ENCODE measurements around the gene DRAXIN. TPM values are rescaled to one million over a fixed set of nuclear protein-coding genes. Genes with fewer than 3 reads are reported as not detected.

DRAXIN gene
- polyA plus RNA-seq, 1 experiment = 0.04 TPM

DNA sequence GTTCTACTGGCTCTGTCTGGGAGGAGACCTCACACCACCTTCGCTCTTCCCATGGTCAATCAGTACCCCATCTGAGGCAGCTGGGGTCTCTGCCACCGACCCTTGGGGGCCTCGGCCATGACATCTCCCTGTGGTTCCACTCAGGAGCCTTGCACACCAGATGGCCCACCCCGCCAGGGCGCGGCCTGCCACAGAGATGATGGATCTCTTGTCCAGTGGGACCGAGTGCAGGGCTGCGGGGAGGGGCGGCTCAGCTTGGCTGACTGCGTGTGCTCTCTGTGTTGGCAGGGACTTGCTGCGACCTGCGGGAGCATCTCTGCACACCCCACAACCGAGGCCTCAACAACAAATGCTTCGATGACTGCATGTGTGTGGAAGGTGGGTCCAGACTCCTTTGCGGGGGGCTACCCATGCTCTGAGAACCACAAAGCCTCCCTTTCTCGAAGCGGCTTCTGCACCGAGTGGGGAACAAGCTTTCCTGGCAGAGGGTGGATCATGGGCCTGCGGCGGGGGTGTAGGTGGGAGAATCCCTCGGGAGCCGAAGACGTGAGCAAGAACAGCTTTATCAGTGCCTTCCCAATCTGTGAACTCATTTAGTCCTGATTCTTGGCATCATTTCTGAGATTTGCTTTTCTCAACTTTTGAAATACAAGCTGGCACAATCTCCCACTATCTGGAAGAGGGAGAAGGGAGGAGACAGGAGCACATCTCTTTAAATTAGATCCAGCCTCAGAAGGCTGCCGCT lies 23.5 kb downstream of the DRAXIN start:
- H3K27ac ChIP-seq (ENCODE audit: low read depth, low read length) = no peak overlapping the region
- H3K9me3 ChIP-seq (ENCODE audit: control insufficient read depth, insufficient read depth, low read length) = no peaks in the 10 kb centered on the region
- H3K4me3 ChIP-seq (ENCODE audit: low read depth, low read length) = no peak overlapping the region
- POLR2A ChIA-PET = no interaction called here
- no peak for DNase-seq (ENCODE audit: low read depth, low spot score)
- peaks cover 11% of the 10 kb centered on the region for H3K27me3 ChIP-seq (ENCODE audit: control insufficient read depth, insufficient read depth, low read length)
- CTCF ChIA-PET = interaction anchor here (0.6 to 1.3 kb wide), 3 partner anchors 30 to 677 kb away, joined by 3 read pairs; no protein-coding TSS in a partner anchor
- TF ChIP-seq, protein P1, sequence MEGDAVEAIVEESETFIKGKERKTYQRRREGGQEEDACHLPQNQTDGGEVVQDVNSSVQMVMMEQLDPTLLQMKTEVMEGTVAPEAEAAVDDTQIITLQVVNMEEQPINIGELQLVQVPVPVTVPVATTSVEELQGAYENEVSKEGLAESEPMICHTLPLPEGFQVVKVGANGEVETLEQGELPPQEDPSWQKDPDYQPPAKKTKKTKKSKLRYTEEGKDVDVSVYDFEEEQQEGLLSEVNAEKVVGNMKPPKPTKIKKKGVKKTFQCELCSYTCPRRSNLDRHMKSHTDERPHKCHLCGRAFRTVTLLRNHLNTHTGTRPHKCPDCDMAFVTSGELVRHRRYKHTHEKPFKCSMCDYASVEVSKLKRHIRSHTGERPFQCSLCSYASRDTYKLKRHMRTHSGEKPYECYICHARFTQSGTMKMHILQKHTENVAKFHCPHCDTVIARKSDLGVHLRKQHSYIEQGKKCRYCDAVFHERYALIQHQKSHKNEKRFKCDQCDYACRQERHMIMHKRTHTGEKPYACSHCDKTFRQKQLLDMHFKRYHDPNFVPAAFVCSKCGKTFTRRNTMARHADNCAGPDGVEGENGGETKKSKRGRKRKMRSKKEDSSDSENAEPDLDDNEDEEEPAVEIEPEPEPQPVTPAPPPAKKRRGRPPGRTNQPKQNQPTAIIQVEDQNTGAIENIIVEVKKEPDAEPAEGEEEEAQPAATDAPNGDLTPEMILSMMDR (IDR thresholded peaks at IDR 0.05; ENCODE audit: low read depth, low read length) = no peak

DNA sequence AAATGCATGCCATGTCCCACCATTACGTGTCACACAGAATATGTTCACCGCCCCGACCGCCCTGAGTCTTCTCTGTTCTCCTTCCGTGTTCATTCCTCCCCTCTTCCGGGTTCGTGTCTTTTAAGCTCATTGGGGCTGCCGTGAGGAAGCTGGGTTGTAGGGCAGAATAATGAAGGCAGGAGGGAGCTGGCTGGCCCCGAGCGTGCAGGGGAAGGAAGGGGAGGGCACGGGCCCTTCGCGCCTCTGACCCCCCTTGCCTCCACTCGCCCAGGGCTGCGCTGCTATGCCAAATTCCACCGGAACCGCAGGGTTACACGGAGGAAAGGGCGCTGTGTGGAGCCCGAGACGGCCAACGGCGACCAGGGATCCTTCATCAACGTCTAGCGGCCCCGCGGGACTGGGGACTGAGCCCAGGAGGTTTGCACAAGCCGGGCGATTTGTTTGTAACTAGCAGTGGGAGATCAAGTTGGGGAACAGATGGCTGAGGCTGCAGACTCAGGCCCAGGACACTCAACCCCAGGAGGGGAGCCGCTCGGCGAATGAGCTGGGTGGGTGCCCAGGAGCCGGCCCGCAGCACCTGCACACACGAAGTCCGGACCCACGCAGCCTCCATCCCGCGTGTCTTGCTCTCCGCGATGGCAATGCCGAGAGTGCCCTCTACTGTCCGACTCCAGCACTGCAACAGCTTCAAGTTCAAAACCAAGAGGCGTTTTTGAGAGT lies 28.0 kb downstream of the DRAXIN start:
- Histone ChIP-seq H3K27ac (ENCODE audit: low read depth, low read length) (no peak overlapping the region), H3K9me3 (ENCODE audit: control insufficient read depth, insufficient read depth, low read length) (no peaks in the 10 kb centered on the region), H3K27me3 (ENCODE audit: control insufficient read depth, insufficient read depth, low read length) (peaks cover 20% of the 10 kb centered on the region), H3K4me3 (ENCODE audit: low read depth, low read length) (peak overlapping the region; percentile 41; the same call in 1 of the 2 replicates)
- ChIA-PET CTCF (interaction anchor here (0.7 to 3.5 kb wide), 21 partner anchors 9 to 682 kb away, joined by 3 to 31 read pairs (median 5); partner anchors contain the start of genes AGTRAP and FBXO6), POLR2A (interaction anchor here (0.8 to 1.1 kb wide), 3 partner anchors 16 to 56 kb away, joined by 3 to 4 read pairs (median 3); partner anchors contain the start of genes AGTRAP and FBXO6)
- DNase-seq (ENCODE audit: low read depth, low spot score) = no peak
- TF ChIP-seq, protein P1 (IDR thresholded peaks at IDR 0.05; ENCODE audit: low read depth, low read length) = peak; percentile 99

DNA sequence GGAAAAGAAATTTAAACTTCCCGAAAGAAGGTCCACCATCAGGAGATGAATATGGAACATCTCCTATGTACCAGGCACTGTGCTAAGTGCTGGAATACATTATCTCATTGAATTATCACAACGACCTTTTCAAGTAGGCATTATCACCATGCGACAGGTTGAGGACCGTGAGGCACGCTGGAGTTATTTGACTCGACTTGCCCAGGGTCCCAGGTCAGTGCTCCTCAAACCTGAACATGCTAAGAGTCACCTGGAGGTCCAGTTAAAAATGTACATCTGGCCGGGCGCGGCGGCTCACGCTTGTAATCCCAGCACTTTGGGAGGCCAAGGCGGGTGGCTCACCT lies 28.5 kb downstream of the DRAXIN start:
- ChIA-PET CTCF (interaction anchor here (0.7 to 3.5 kb wide), 22 partner anchors 9 to 682 kb away, joined by 3 to 31 read pairs (median 6); partner anchors contain the start of genes AGTRAP and FBXO6), POLR2A (interaction anchor here (0.8 to 1.1 kb wide), 3 partner anchors 16 to 56 kb away, joined by 3 to 4 read pairs (median 3); partner anchors contain the start of genes AGTRAP and FBXO6)
- Histone ChIP-seq H3K27ac (ENCODE audit: low read depth, low read length) (no peak overlapping the region), H3K9me3 (ENCODE audit: control insufficient read depth, insufficient read depth, low read length) (no peaks in the 10 kb centered on the region), H3K27me3 (ENCODE audit: control insufficient read depth, insufficient read depth, low read length) (peaks cover 24% of the 10 kb centered on the region), H3K4me3 (ENCODE audit: low read depth, low read length) (no peak overlapping the region)
- TF ChIP-seq, protein P1 (IDR thresholded peaks at IDR 0.05; ENCODE audit: low read depth, low read length) = no peak
- no peak for DNase-seq (ENCODE audit: low read depth, low spot score)

DNA sequence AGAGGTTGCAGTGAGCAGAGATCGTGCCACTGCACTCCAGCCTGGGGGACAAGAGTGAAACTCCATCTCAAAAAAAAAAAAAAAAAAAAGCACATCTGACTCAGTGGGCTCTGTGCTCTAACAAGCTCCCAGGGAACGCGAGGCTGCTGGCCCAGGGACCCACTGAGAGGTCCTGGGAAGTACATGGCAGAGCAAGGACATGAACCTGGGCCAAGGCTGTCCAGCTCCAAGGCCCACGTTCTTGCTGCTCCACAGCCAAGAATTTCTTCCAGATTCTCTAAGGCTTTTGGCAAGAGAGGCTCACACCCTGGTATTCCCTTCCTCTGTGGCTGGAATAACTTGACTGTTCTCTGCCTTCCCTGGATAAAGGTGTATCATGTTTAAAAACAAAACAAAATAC lies 29.0 kb downstream of the DRAXIN start:
- DNase-seq (ENCODE audit: low read depth, low spot score) = no peak
- Histone ChIP-seq H3K4me3 (ENCODE audit: low read depth, low read length) (no peak overlapping the region), H3K27ac (ENCODE audit: low read depth, low read length) (no peak overlapping the region), H3K9me3 (ENCODE audit: control insufficient read depth, insufficient read depth, low read length) (no peaks in the 10 kb centered on the region), H3K27me3 (ENCODE audit: control insufficient read depth, insufficient read depth, low read length) (peaks cover 23% of the 10 kb centered on the region)
- TF ChIP-seq, protein P1 (IDR thresholded peaks at IDR 0.05; ENCODE audit: low read depth, low read length) = no peak
- ChIA-PET POLR2A (interaction anchor here (0.7 kb wide), 1 partner anchor 28 kb away, joined by 4 read pairs; no protein-coding TSS in a partner anchor), CTCF (interaction anchor here (0.8 to 3.5 kb wide), 13 partner anchors 10 to 683 kb away, joined by 3 to 31 read pairs (median 9); partner anchors contain the start of genes AGTRAP and FBXO6)
